Measurements from ENCODE around the gene STAB2. TPM values are rescaled to one million over a fixed set of nuclear protein-coding genes. Genes with fewer than 3 reads are reported as not detected.

STAB2 gene
- total and polyA plus RNA-seq, 7 experiments from 2014 or later, result not detected

- Mint-ChIP-seq H3K27ac (no peak overlapping the region), H3K9me3 (no peaks in the 10 kb centered on the region), H3K4me3 (no peak overlapping the region), H3K36me3 (no peaks in the 10 kb centered on the region), H3K27me3 (peaks cover 0 to 6% (median 0%) of the 10 kb centered on the region in 5 donors), H3K4me1 (no peaks in the 10 kb centered on the region)
- ChIA-PET CTCF (no interaction called here), POLR2A (interaction anchor here (0.7 kb wide), 1 partner anchor 64 kb away, joined by 3 read pairs; no protein-coding TSS in a partner anchor)
- no peaks in the 10 kb centered on the region for H3K4me1 ChIP-seq (ENCODE audit: control insufficient read depth in 2 of 2, insufficient read depth in 2 of 2, low read length in 2 of 2)
- H3K9me3 ChIP-seq (ENCODE audit: control insufficient read depth in 2 of 3, low read length in 3 of 3), result no peaks in the 10 kb centered on the region
- DNase-seq, result no peak
- no peak overlapping the region for H3K27ac ChIP-seq (ENCODE audit: low read depth, low read length)
- no peaks in the 10 kb centered on the region for H3K27me3 ChIP-seq (ENCODE audit: control insufficient read depth in 2 of 2, insufficient read depth in 2 of 2, low read length in 2 of 2)
- H3K4me3 ChIP-seq (ENCODE audit: low read length), result no peak overlapping the region
- no peaks in the 10 kb centered on the region for H3K36me3 ChIP-seq (ENCODE audit: control insufficient read depth in 2 of 3, insufficient read depth in 3 of 3, low read length in 3 of 3)
- ATAC-seq, result no peak
- intact Hi-C loops (cut with micrococcal nuclease), result no loop called here
These were observed 93.6 kb downstream of the STAB2 start for GRCh38 chr12:103680591-103681141.

GRCh38 chr12:103686026-103686425 lies 99.0 kb downstream of the STAB2 start:
- H3K36me3 ChIP-seq (ENCODE audit: control insufficient read depth in 2 of 3, insufficient read depth in 3 of 3, low read length in 3 of 3), result no peaks in the 10 kb centered on the region
- intact Hi-C loops (cut with micrococcal nuclease), result no loop called here
- Mint-ChIP-seq H3K36me3 (peaks cover 0 to 3% (median 0%) of the 10 kb centered on the region in 5 donors), H3K27me3 (peaks cover 3 to 10% (median 6%) of the 10 kb centered on the region in 5 donors), H3K4me1 (peaks cover 0 to 2% (median 0%) of the 10 kb centered on the region in 7 donors), H3K27ac (no peak overlapping the region), H3K9me3 (no peaks in the 10 kb centered on the region), H3K4me3 (no peak overlapping the region)
- H3K9me3 ChIP-seq (ENCODE audit: control insufficient read depth in 2 of 3, low read length in 3 of 3), result no peaks in the 10 kb centered on the region
- H3K4me1 ChIP-seq (ENCODE audit: control insufficient read depth in 2 of 2, insufficient read depth in 2 of 2, low read length in 2 of 2), result no peaks in the 10 kb centered on the region
- ATAC-seq, result no peak
- no peak overlapping the region for H3K27ac ChIP-seq (ENCODE audit: low read depth, low read length)
- H3K4me3 ChIP-seq (ENCODE audit: low read length), result no peak overlapping the region
- POLR2A ChIA-PET, result no interaction called here
- no peaks in the 10 kb centered on the region for H3K27me3 ChIP-seq (ENCODE audit: control insufficient read depth in 2 of 2, insufficient read depth in 2 of 2, low read length in 2 of 2)
- CTCF ChIA-PET, result no interaction called here
- no peak for DNase-seq

GRCh38 chr12:103687253-103687652 lies 100.2 kb downstream of the STAB2 start:
- Mint-ChIP-seq H3K27me3 (peaks cover 4 to 13% (median 6%) of the 10 kb centered on the region in 5 donors), H3K9me3 (no peaks in the 10 kb centered on the region), H3K4me1 (peaks cover 0 to 2% (median 0%) of the 10 kb centered on the region in 7 donors), H3K36me3 (peaks cover 0 to 3% (median 0%) of the 10 kb centered on the region in 5 donors), H3K27ac (no peak overlapping the region), H3K4me3 (no peak overlapping the region)
- ChIA-PET POLR2A (no interaction called here), CTCF (no interaction called here)
- no peak overlapping the region for H3K27ac ChIP-seq (ENCODE audit: low read depth, low read length)
- H3K4me3 ChIP-seq (ENCODE audit: low read length), result no peak overlapping the region
- no peaks in the 10 kb centered on the region for H3K4me1 ChIP-seq (ENCODE audit: control insufficient read depth in 2 of 2, insufficient read depth in 2 of 2, low read length in 2 of 2)
- DNase-seq (no peak), ATAC-seq (no peak)
- no peaks in the 10 kb centered on the region for H3K27me3 ChIP-seq (ENCODE audit: control insufficient read depth in 2 of 2, insufficient read depth in 2 of 2, low read length in 2 of 2)
- no peaks in the 10 kb centered on the region for H3K9me3 ChIP-seq (ENCODE audit: control insufficient read depth in 2 of 3, low read length in 3 of 3)
- no peaks in the 10 kb centered on the region for H3K36me3 ChIP-seq (ENCODE audit: control insufficient read depth in 2 of 3, insufficient read depth in 3 of 3, low read length in 3 of 3)
- intact Hi-C loops (cut with micrococcal nuclease), result no loop called here

GRCh38 chr12:103688376-103689063 lies 101.4 kb downstream of the STAB2 start:
- no peak overlapping the region for H3K4me3 ChIP-seq (ENCODE audit: low read length)
- H3K4me3 Mint-ChIP-seq, result no peak overlapping the region
- no peak overlapping the region for H3K27ac Mint-ChIP-seq
- peaks cover 0 to 3% (median 0%) of the 10 kb centered on the region in 5 donors for H3K36me3 Mint-ChIP-seq
- peaks cover 0 to 2% (median 0%) of the 10 kb centered on the region in 7 donors for H3K4me1 Mint-ChIP-seq
- no peaks in the 10 kb centered on the region for H3K36me3 ChIP-seq (ENCODE audit: control insufficient read depth in 2 of 3, insufficient read depth in 3 of 3, low read length in 3 of 3)
- H3K27ac ChIP-seq (ENCODE audit: low read depth, low read length), result no peak overlapping the region
- intact Hi-C loops (cut with micrococcal nuclease), result no loop called here
- DNase-seq, result no peak
- ChIA-PET POLR2A (interaction anchor here (0.6 kb wide), 1 partner anchor 71 kb away, joined by 5 read pairs; no protein-coding TSS in a partner anchor), CTCF (no interaction called here)
- no peak for ATAC-seq
- H3K27me3 ChIP-seq (ENCODE audit: control insufficient read depth in 2 of 2, insufficient read depth in 2 of 2, low read length in 2 of 2), result no peaks in the 10 kb centered on the region
- H3K9me3 Mint-ChIP-seq, result no peaks in the 10 kb centered on the region
- no peaks in the 10 kb centered on the region for H3K4me1 ChIP-seq (ENCODE audit: control insufficient read depth in 2 of 2, insufficient read depth in 2 of 2, low read length in 2 of 2)
- H3K27me3 Mint-ChIP-seq, result peaks cover 5 to 13% (median 6%) of the 10 kb centered on the region in 5 donors
- H3K9me3 ChIP-seq (ENCODE audit: control insufficient read depth in 2 of 3, low read length in 3 of 3), result no peaks in the 10 kb centered on the region

GRCh38 chr12:103690426-103690825 lies 103.4 kb downstream of the STAB2 start:
- CTCF ChIA-PET, result no interaction called here
- H3K9me3 Mint-ChIP-seq, result no peaks in the 10 kb centered on the region

GRCh38 chr12:103691063-103691462 lies 104.0 kb downstream of the STAB2 start:
- H3K27me3 ChIP-seq (ENCODE audit: control insufficient read depth in 2 of 2, insufficient read depth in 2 of 2, low read length in 2 of 2), result no peaks in the 10 kb centered on the region
- no peaks in the 10 kb centered on the region for H3K4me1 ChIP-seq (ENCODE audit: control insufficient read depth in 2 of 2, insufficient read depth in 2 of 2, low read length in 2 of 2)
- POLR2A ChIA-PET, result no interaction called here
- H3K27ac ChIP-seq (ENCODE audit: low read depth, low read length), result no peak overlapping the region
- intact Hi-C loops (cut with micrococcal nuclease), result no loop called here
- H3K27me3 Mint-ChIP-seq, result peaks cover 5 to 17% (median 8%) of the 10 kb centered on the region in 5 donors
- no peaks in the 10 kb centered on the region for H3K9me3 ChIP-seq (ENCODE audit: control insufficient read depth in 2 of 3, low read length in 3 of 3)
- no peak overlapping the region for H3K4me3 Mint-ChIP-seq
- peaks cover 0 to 2% (median 0%) of the 10 kb centered on the region in 7 donors for H3K4me1 Mint-ChIP-seq
- ATAC-seq, result no peak
- peaks cover 0 to 3% (median 0%) of the 10 kb centered on the region in 5 donors for H3K36me3 Mint-ChIP-seq
- H3K36me3 ChIP-seq (ENCODE audit: control insufficient read depth in 2 of 3, insufficient read depth in 3 of 3, low read length in 3 of 3), result no peaks in the 10 kb centered on the region
- H3K4me3 ChIP-seq (ENCODE audit: low read length), result no peak overlapping the region
- no peaks in the 10 kb centered on the region for H3K9me3 Mint-ChIP-seq
- CTCF ChIA-PET, result no interaction called here
- H3K27ac Mint-ChIP-seq, result no peak overlapping the region
- DNase-seq, result no peak

More at GRCh38 chr12:103690426-103690825, 103.4 kb downstream of the STAB2 start:
- no peaks in the 10 kb centered on the region for H3K4me1 ChIP-seq (ENCODE audit: control insufficient read depth in 2 of 2, insufficient read depth in 2 of 2, low read length in 2 of 2)
- H3K27me3 Mint-ChIP-seq, result peaks cover 5 to 14% (median 6%) of the 10 kb centered on the region in 5 donors
- ATAC-seq, result no peak
- peaks cover 0 to 3% (median 0%) of the 10 kb centered on the region in 5 donors for H3K36me3 Mint-ChIP-seq
- DNase-seq, result no peak
- no peak overlapping the region for H3K4me3 ChIP-seq (ENCODE audit: low read length)
- no peaks in the 10 kb centered on the region for H3K9me3 ChIP-seq (ENCODE audit: control insufficient read depth in 2 of 3, low read length in 3 of 3)
- H3K36me3 ChIP-seq (ENCODE audit: control insufficient read depth in 2 of 3, insufficient read depth in 3 of 3, low read length in 3 of 3), result no peaks in the 10 kb centered on the region
- no peak overlapping the region for H3K27ac ChIP-seq (ENCODE audit: low read depth, low read length)
- peaks cover 0 to 2% (median 0%) of the 10 kb centered on the region in 7 donors for H3K4me1 Mint-ChIP-seq
- POLR2A ChIA-PET, result no interaction called here
- no peaks in the 10 kb centered on the region for H3K27me3 ChIP-seq (ENCODE audit: control insufficient read depth in 2 of 2, insufficient read depth in 2 of 2, low read length in 2 of 2)
- intact Hi-C loops (cut with micrococcal nuclease), result no loop called here
- no peak overlapping the region for H3K4me3 Mint-ChIP-seq
- H3K27ac Mint-ChIP-seq, result no peak overlapping the region

GRCh38 chr12:103696101-103696500 lies 109.0 kb downstream of the STAB2 start:
- Mint-ChIP-seq H3K27ac (no peak overlapping the region), H3K27me3 (peaks cover 6 to 33% (median 15%) of the 10 kb centered on the region in 5 donors), H3K4me1 (no peaks in the 10 kb centered on the region), H3K36me3 (no peaks in the 10 kb centered on the region), H3K9me3 (no peaks in the 10 kb centered on the region), H3K4me3 (no peak overlapping the region)
- intact Hi-C loops (cut with micrococcal nuclease), result no loop called here
- no peaks in the 10 kb centered on the region for H3K27me3 ChIP-seq (ENCODE audit: control insufficient read depth in 2 of 2, insufficient read depth in 2 of 2, low read length in 2 of 2)
- CTCF ChIA-PET, result no interaction called here
- no peak overlapping the region for H3K4me3 ChIP-seq (ENCODE audit: low read length)
- DNase-seq (no peak), ATAC-seq (no peak)
- POLR2A ChIA-PET, result no interaction called here
- no peaks in the 10 kb centered on the region for H3K9me3 ChIP-seq (ENCODE audit: control insufficient read depth in 2 of 3, low read length in 3 of 3)
- H3K4me1 ChIP-seq (ENCODE audit: control insufficient read depth in 2 of 2, insufficient read depth in 2 of 2, low read length in 2 of 2), result no peaks in the 10 kb centered on the region
- no peak overlapping the region for H3K27ac ChIP-seq (ENCODE audit: low read depth, low read length)
- no peaks in the 10 kb centered on the region for H3K36me3 ChIP-seq (ENCODE audit: control insufficient read depth in 2 of 3, insufficient read depth in 3 of 3, low read length in 3 of 3)
